HepG2 (cell line): ENCODE measurements around the gene H6PD. TPM values are rescaled to one million over a fixed set of nuclear protein-coding genes. Genes with fewer than 3 reads are reported as not detected.

Experiments
- DR1 ChIP-seq: sonication (generic); formaldehyde crosslinking; IDR thresholded peaks from 2 replicates; pipeline ENCODE4 v1.8.0; 2021; ENCODE audit warnings: mild to moderate bottlenecking, missing genetic modification reagents, inconsistent platforms
- SKI ChIP-seq: fragments of 450-650 bp; IDR thresholded peaks from one replicate; pipeline ENCODE4 v1.6.1; 2018; ENCODE audit warnings: mild to moderate bottlenecking; ENCODE audit not compliant: partially characterized antibody
- TBX2 ChIP-seq: sonication (generic); formaldehyde crosslinking; IDR thresholded peaks from 2 replicates; pipeline ENCODE4 v1.5.0; 2020; ENCODE audit warnings: missing genetic modification reagents, mild to moderate bottlenecking, borderline replicate concordance
- ZBTB20 ChIP-seq: sonication (generic); formaldehyde crosslinking; IDR thresholded peaks from 2 replicates; pipeline ENCODE4 v1.8.1; 2023; ENCODE audit warnings: missing genetic modification reagents, low read depth, mild to moderate bottlenecking, borderline replicate concordance
- ZBTB3 ChIP-seq: sonication (generic); formaldehyde crosslinking; IDR thresholded peaks from 2 replicates; pipeline ENCODE4 v1.4.0; 2020; ENCODE audit warnings: low read depth, mild to moderate bottlenecking, moderate library complexity, missing genetic modification reagents, borderline replicate concordance
- ZMYM2 ChIP-seq: sonication (generic); formaldehyde crosslinking; IDR thresholded peaks from 2 replicates; pipeline ENCODE4 v1.8.0; 2022; ENCODE audit warnings: mild to moderate bottlenecking, missing genetic modification reagents
- ZNF121 ChIP-seq: sonication (generic); formaldehyde crosslinking; IDR thresholded peaks from 2 replicates; pipeline ENCODE4 v1.5.0; 2020; ENCODE audit warnings: mild to moderate bottlenecking, missing genetic modification reagents
- ZNF318 ChIP-seq: sonication (generic); formaldehyde crosslinking; IDR thresholded peaks from 2 replicates; pipeline ENCODE4 v1.4.0; 2020; ENCODE audit warnings: mild to moderate bottlenecking, missing genetic modification reagents
- ZNF34 ChIP-seq: sonication (generic); formaldehyde crosslinking; IDR thresholded peaks from 2 replicates; pipeline ENCODE4 v1.4.0; 2020; ENCODE audit warnings: mild to moderate bottlenecking, missing genetic modification reagents, borderline replicate concordance
- ZNF646 ChIP-seq: sonication (generic); formaldehyde crosslinking; IDR thresholded peaks from 2 replicates; pipeline ENCODE4 v1.9.0; 2021; ENCODE audit warnings: mild to moderate bottlenecking, missing genetic modification reagents
- ZNF850 ChIP-seq: sonication (generic); formaldehyde crosslinking; conservative IDR thresholded peaks from 2 replicates; pipeline ENCODE4 v1.9.0; 2021; ENCODE audit warnings: mild to moderate bottlenecking, missing genetic modification reagents
- ZSCAN22 ChIP-seq: sonication (generic); formaldehyde crosslinking; IDR thresholded peaks from 2 replicates; pipeline ENCODE4 v1.4.0; 2020; ENCODE audit warnings: mild to moderate bottlenecking, missing genetic modification reagents
- polyA plus RNA-seq, 8 experiments: library from polyadenylated mRNA; depleted of rRNA in 3 of 8; stranded (reverse) in 7 of 8; unstranded in 1 of 8; fragments of >200 nt; fragmentation: Illumina TruSeq in 4 of 8; extraction: Trizol in 4 of 8; gene quantifications; 2 replicates each; pipeline versions ENCODE4 v1.2.1 to v1.2.3, GENCODE V29; 2011 to 2016; ENCODE audit warnings: low read depth in 4 of 8, missing spikeins in 1 of 8, mixed read lengths in 1 of 8; ENCODE audit not compliant: insufficient read depth in 1 of 8
- total RNA-seq, 5 experiments: library from RNA; depleted of rRNA; stranded (reverse); fragments of >200 nt; fragmentation: Illumina TruSeq; extraction: Trizol; gene quantifications; 2 replicates each; pipeline ENCODE4 v1.2.3, GENCODE V29; 2016; ENCODE audit warnings: low read depth in 1 of 5

The H6PD gene
- total and polyA plus RNA-seq, 2 of the 13 experiments (the other 11 are each of a cell fraction or from before 2014, with no cell fraction given): 9.3 to 14.1 TPM

GRCh38 chr1:9233241-9233941 lies 1.2 kb upstream of the H6PD start (continued):
- TF ChIP-seq ZSCAN22 (CRISPR knock-in tag): no peak
- TF ChIP-seq ZMYM2: peak; percentile 82; the same call in 1 of the 2 replicates
- peak; percentile 79; the same call in 1 of the 2 replicates for TF ChIP-seq ZNF318 (CRISPR knock-in tag)
- TF ChIP-seq ZNF646: no peak; the same call in 1 of the 2 replicates
- TF ChIP-seq DR1 (CRISPR knock-in tag): no peak
- TF ChIP-seq ZNF850 (CRISPR knock-in tag): no peak
- peak; percentile 74; the same call in 1 of the 2 replicates for TF ChIP-seq ZBTB20 (CRISPR knock-in tag)
- TF ChIP-seq ZNF121 (CRISPR knock-in tag): peak; percentile 97
- peak; percentile 25; the same call in 1 of the 2 replicates for TF ChIP-seq ZBTB3 (CRISPR knock-in tag)
- peak; percentile 87 for TF ChIP-seq SKI
- peak; percentile 79 for TF ChIP-seq ZNF34
- TF ChIP-seq TBX2 (CRISPR knock-in tag): peak; percentile 90
